CD14-positive monocyte (primary cell): Measurements from ENCODE around the gene SLC35F6. TPM values are rescaled to one million over a fixed set of nuclear protein-coding genes. Genes with fewer than 3 reads are reported as not detected.
A peak's percentile ranks its signal among the peaks of the same experiment; 100 is the strongest.
"Not testable (repeated sequence)": the region's sequence is repeated elsewhere in the genome, so short reads cannot be mapped to it uniquely, and the experiment has no call there.

Experiments
- DNase-seq, 3 donors: peaks; one replicate each; pipeline ENCODE4 v3.0.0-alpha.2; 2011 to 2022
- H2AFZ ChIP-seq: 2 replicates; pipeline ENCODE4 v1.6.0; 2012; ENCODE audit warnings: mild to moderate bottlenecking, low read depth, low read length, inconsistent platforms; ENCODE audit not compliant: insufficient read depth, poor library complexity, severe bottlenecking
- H3K27ac ChIP-seq, 2 donors: 1 replicate in 1 of 2; 2 replicates in 1 of 2; pipeline ENCODE4 v1.5.1; 2012 to 2013; ENCODE audit warnings: low read length in 2 of 2, control low read depth in 1 of 2, inconsistent platforms in 1 of 2, low read depth in 1 of 2, mild to moderate bottlenecking in 1 of 2
- H3K27me3 ChIP-seq, 2 donors: one replicate each; pipeline versions ENCODE4 v1.6.0 to v1.6.1; 2011 to 2013; ENCODE audit warnings: low read length in 2 of 2; ENCODE audit not compliant: control insufficient read depth in 2 of 2, insufficient read depth in 2 of 2
- H3K36me3 ChIP-seq, 2 donors: replicated peaks in 1 of 2; 1 replicate in 1 of 2; 2 replicates in 1 of 2; pipeline versions ENCODE4 v1.5.1 to v1.6.1; 2012 to 2013; ENCODE audit warnings: low read length in 2 of 2, control low read depth in 1 of 2, inconsistent platforms in 1 of 2, mild to moderate bottlenecking in 1 of 2; ENCODE audit not compliant: insufficient read depth in 2 of 2, control insufficient read depth in 1 of 2
- H3K4me1 ChIP-seq, 2 donors: 1 replicate in 1 of 2; 2 replicates in 1 of 2; pipeline versions ENCODE4 v1.5.1 to v1.6.1; 2012 to 2013; ENCODE audit warnings: low read length in 2 of 2, control low read depth in 1 of 2, inconsistent platforms in 1 of 2, mild to moderate bottlenecking in 1 of 2, moderate library complexity in 1 of 2; ENCODE audit not compliant: insufficient read depth in 2 of 2, control insufficient read depth in 1 of 2
- H3K4me2 ChIP-seq: replicated peaks from 2 replicates; pipeline ENCODE3; 2012; ENCODE audit warnings: low read length, moderate library complexity, mild to moderate bottlenecking; ENCODE audit not compliant: poor library complexity, severe bottlenecking; ENCODE audit errors: extremely low read depth
- H3K4me3 ChIP-seq, 3 experiments: fragments of 200-600 bp in 1 of 3; sonication (generic) in 1 of 3; replicated peaks in 1 of 3; 1 replicate in 2 of 3; 2 replicates in 1 of 3; pipeline ENCODE4 v1.5.1; 2011 to 2013; ENCODE audit warnings: low read length in 3 of 3, mild to moderate bottlenecking in 3 of 3, control low read depth in 2 of 3, low read depth in 2 of 3, inconsistent platforms in 1 of 3, moderate library complexity in 1 of 3
- H3K79me2 ChIP-seq: 2 replicates; pipeline ENCODE4 v1.6.0; 2012; ENCODE audit warnings: mild to moderate bottlenecking, control low read depth, inconsistent platforms, low read length, moderate library complexity; ENCODE audit not compliant: insufficient read depth
- H3K9ac ChIP-seq: 2 replicates; pipeline ENCODE4 v1.6.0; 2017; ENCODE audit warnings: low read length, mild to moderate bottlenecking; ENCODE audit not compliant: insufficient read depth, poor library complexity, severe bottlenecking
- H3K9me3 ChIP-seq, 2 donors: replicated peaks in 1 of 2; 1 replicate in 1 of 2; 2 replicates in 1 of 2; pipeline versions ENCODE4 v1.5.1 to v1.6.1; 2012 to 2013; ENCODE audit warnings: low read length in 2 of 2, control low read depth in 1 of 2; ENCODE audit not compliant: control insufficient read depth in 1 of 2, insufficient read depth in 1 of 2
- H4K20me1 ChIP-seq: 2 replicates; pipeline ENCODE4 v1.6.0; 2012; ENCODE audit warnings: mild to moderate bottlenecking, low read length, control low read depth, moderate library complexity; ENCODE audit not compliant: insufficient read depth
- H3K27ac Mint-ChIP-seq, 7 donors: one replicate each; pipeline ENCODE4 v1.8.0; 2020; ENCODE audit warnings: mild to moderate bottlenecking in 7 of 7, mixed read lengths in 7 of 7, moderate library complexity in 6 of 7, inconsistent platforms in 2 of 7
- H3K27me3 Mint-ChIP-seq, 3 donors: one replicate each; pipeline ENCODE4 v1.8.0; 2021 to 2022; ENCODE audit warnings: low read depth in 3 of 3, mild to moderate bottlenecking in 3 of 3, mixed read lengths in 3 of 3, moderate library complexity in 3 of 3, inconsistent platforms in 1 of 3
- H3K36me3 Mint-ChIP-seq, 2 donors: one replicate each; pipeline ENCODE4 v1.8.0; 2020; ENCODE audit warnings: mixed read lengths in 2 of 2, inconsistent platforms in 1 of 2, mild to moderate bottlenecking in 1 of 2
- H3K4me1 Mint-ChIP-seq: one replicate; pipeline ENCODE4 v1.8.0; 2020; ENCODE audit warnings: mild to moderate bottlenecking, mixed read lengths
- H3K4me3 Mint-ChIP-seq, 2 donors: one replicate each; pipeline ENCODE4 v1.8.0; 2020; ENCODE audit warnings: mild to moderate bottlenecking in 2 of 2, mixed read lengths in 2 of 2, moderate library complexity in 1 of 2
- H3K9me3 Mint-ChIP-seq, 7 donors: one replicate each; pipeline ENCODE4 v1.8.0; 2020 to 2022; ENCODE audit warnings: mixed read lengths in 7 of 7, mild to moderate bottlenecking in 6 of 7, moderate library complexity in 6 of 7, inconsistent platforms in 2 of 7
- WGBS: methylation state at CpG from one replicate; pipeline ENCODE4 v1.1.5; 2013; ENCODE audit warnings: missing lambda C conversion rate; ENCODE audit not compliant: insufficient coverage; 5-methylcytosine and 5-hydroxymethylcytosine counted together
- intact Hi-C, 2 donors: fragments of 100-400 bp; cut with micrococcal nuclease; formaldehyde crosslinking; loops; one replicate each; pipeline versions ENCODE4 v1.15.0 to v1.15.1; 2023
- polyA plus RNA-seq, 3 donors: library from polyadenylated mRNA; depleted of rRNA in 1 of 3; unstranded in 2 of 3; stranded (reverse) in 1 of 3; fragments of 300-500 nt in 2 of 3; fragments of >200 nt in 1 of 3; fragmentation: Illumina TruSeq in 2 of 3; gene quantifications; 1 replicate in 2 of 3; 2 replicates in 1 of 3; pipeline ENCODE4 v1.2.3, GENCODE V29; 2012 to 2021
- TF ChIP-seq, protein P1 (sequence below): fragments of 200-600 bp; IDR thresholded peaks from one replicate; pipeline ENCODE4 v1.8.0; 2022; ENCODE audit warnings: antibody characterized with exemption, mild to moderate bottlenecking

The SLC35F6 gene
- polyA plus RNA-seq, 3 donors: 11.3 to 22.2 (median 15.1) TPM

DNA sequence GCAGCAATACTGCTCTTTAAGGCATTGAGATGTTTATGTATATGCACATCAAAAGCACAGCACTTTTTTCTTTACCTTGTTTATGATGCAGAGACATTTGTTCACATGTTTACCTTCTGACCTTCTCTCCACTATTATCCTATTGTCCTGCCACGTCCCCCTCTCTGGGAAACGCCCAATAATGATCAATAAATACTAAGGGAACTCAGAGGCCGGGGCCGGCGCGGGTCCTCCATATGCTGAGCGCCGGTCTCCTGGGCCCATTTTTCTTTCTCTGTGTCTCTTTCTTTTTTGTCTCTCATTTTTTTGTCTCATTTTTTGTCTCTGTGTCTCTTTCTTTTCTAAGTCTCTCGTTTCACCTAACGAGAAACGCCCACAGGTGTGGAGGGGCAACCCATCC is 13.6 kb upstream of the SLC35F6 start:
- WGBS: 53% methylated on average over 2 of the region's 11 CpGs
- H3K9me3 Mint-ChIP-seq, H3K4me2 ChIP-seq, H3K9me3 ChIP-seq, H3K4me1 Mint-ChIP-seq, H3K4me3 Mint-ChIP-seq, DNase-seq, H3K27ac ChIP-seq, H2AFZ ChIP-seq, H4K20me1 ChIP-seq, H3K27me3 ChIP-seq, H3K9ac ChIP-seq, H3K36me3 ChIP-seq, H3K27me3 Mint-ChIP-seq, H3K36me3 Mint-ChIP-seq, H3K79me2 ChIP-seq, H3K4me1 ChIP-seq, H3K4me3 ChIP-seq, intact Hi-C loops: not testable (repeated sequence)
- H3K27ac Mint-ChIP-seq: peak overlapping the region in 1 of 7 donors; percentile 20

DNA sequence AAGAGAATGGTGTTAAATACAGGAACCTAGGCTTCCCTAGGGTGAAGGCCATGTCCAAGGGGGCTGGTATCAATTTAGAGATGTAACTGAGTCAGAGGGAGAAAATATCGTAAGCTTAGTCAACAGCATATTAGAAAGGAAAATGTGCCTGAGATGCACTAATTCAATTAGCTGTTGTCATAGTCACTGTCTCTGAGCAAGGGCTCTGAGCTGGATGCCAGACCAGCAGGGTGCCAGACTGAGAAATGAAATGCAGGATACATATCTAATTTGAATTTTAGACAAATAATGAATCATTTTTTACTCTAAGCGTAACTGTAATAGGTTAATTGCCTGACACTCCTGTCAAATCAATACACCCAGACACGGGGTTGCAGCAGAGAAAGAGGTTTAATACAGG is 11.4 kb upstream of the SLC35F6 start:
- Histone ChIP-seq H3K36me3 (no peaks in the 10 kb centered on the region), H3K4me1 (no peaks in the 10 kb centered on the region), H4K20me1 (no peaks in the 10 kb centered on the region), H3K79me2 (no peaks in the 10 kb centered on the region), H3K4me3 (no peak overlapping the region), H3K27ac (no peak overlapping the region), H3K27me3 (no peaks in the 10 kb centered on the region), H2AFZ (no peak overlapping the region), H3K9me3 (no peaks in the 10 kb centered on the region), H3K9ac (no peak overlapping the region), H3K4me2 (no peak overlapping the region)
- Mint-ChIP-seq H3K9me3 (no peaks in the 10 kb centered on the region), H3K4me3 (no peak overlapping the region), H3K36me3 (no peaks in the 10 kb centered on the region), H3K27me3 (peaks cover 0 to 3% (median 0%) of the 10 kb centered on the region in 3 donors), H3K27ac (no peak overlapping the region), H3K4me1 (peaks cover 10% of the 10 kb centered on the region)
- intact Hi-C loops: no loop called here
- TF ChIP-seq, protein P1, sequence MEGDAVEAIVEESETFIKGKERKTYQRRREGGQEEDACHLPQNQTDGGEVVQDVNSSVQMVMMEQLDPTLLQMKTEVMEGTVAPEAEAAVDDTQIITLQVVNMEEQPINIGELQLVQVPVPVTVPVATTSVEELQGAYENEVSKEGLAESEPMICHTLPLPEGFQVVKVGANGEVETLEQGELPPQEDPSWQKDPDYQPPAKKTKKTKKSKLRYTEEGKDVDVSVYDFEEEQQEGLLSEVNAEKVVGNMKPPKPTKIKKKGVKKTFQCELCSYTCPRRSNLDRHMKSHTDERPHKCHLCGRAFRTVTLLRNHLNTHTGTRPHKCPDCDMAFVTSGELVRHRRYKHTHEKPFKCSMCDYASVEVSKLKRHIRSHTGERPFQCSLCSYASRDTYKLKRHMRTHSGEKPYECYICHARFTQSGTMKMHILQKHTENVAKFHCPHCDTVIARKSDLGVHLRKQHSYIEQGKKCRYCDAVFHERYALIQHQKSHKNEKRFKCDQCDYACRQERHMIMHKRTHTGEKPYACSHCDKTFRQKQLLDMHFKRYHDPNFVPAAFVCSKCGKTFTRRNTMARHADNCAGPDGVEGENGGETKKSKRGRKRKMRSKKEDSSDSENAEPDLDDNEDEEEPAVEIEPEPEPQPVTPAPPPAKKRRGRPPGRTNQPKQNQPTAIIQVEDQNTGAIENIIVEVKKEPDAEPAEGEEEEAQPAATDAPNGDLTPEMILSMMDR: no peak
- no peak for DNase-seq
- 83% methylated on average over 1 of the region's 3 CpGs for WGBS
